Bone marrow (tissue), 2 donors: ENCODE data around the gene KCNMA1.

Source experiments
- DNase-seq, 2 donors: peaks; one replicate each; lab custom pipeline; 2025; lab: John Stamatoyannopoulos, UW

The KCNMA1 gene

DNA sequence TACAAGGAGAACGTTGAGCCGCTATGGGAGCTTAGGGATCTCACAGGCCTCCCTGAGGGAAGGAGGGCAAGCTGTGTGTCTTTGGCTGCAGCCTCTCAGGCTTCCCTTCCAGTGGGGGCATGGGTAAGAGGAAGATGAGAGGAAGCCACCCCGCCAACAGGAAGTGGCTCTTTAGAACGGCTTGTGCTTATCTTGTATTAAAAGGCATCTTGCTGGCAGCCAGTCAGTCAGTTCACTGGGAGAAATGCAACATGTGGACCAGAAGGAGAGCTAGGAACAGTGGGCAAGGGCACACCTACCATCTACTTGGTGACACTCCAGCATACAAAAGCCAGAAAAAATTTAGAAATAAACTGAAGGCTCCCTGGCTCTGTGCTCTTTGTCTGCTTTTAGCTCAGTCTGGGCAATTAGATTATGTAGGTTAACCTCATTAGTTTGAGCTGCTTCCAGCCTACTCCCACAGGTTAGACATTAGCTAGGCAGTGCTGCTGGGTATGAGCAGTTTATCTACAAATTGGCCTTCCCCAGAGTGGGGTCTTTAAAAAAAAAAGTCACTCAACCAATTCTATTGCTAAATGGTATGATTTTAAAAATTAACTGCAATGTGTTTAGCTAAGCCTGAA is 595.9 kb downstream of the KCNMA1 start:
- DNase-seq: peak in 1 of 2 donors; percentile 14

DNA sequence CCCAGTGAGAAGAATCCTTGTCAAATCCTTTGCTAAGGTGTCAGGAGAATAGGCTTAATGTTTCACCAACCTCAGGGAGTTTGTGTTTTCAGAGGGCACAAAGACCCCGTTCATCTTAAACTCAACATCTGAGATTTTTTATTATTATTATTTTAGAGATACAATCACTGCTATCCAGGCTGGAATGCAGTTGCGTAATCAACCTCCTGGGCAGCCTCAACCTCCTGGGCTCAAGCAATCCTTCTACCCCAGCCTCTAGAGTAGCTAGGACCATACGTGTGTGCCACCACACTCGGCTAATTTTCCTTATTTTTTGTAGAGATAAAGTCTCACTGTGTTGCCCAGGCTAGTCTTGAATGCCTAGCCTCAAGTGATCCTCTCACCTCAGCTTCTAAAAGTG is 599.2 kb downstream of the KCNMA1 start:
- no peak for DNase-seq

DNA sequence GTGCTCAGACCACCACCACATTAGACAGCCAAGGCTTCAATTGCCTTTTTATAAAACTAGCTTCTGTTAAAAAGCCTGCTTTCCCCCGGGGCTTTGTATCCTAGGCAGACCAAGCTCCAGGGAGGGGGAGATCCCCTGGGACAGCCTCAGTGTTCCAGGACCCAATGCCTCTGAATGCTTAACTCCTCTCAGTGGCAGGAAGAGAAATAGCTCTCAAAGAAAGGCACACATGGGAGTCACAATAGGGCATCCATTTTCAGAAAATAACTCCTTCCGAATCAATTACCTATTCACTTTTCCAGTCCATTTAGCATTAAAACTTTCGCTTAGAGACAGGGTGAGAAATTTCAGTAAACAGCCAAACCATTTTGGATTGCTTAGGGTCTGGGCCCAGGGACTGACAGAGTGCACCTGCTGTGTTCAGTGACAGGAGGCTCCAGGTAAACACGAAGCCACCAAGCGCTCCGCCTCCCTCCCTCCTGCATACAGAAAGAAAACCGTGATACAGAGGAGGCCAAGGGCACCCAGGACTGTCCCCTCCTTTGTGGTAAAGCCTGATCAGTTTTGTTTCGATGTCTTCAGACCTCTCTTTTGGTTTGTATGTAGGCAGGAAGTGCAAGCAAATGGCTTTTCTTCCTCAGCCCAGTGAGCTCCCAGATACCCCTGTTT is 599.7 kb downstream of the KCNMA1 start:
- no peak for DNase-seq

DNA sequence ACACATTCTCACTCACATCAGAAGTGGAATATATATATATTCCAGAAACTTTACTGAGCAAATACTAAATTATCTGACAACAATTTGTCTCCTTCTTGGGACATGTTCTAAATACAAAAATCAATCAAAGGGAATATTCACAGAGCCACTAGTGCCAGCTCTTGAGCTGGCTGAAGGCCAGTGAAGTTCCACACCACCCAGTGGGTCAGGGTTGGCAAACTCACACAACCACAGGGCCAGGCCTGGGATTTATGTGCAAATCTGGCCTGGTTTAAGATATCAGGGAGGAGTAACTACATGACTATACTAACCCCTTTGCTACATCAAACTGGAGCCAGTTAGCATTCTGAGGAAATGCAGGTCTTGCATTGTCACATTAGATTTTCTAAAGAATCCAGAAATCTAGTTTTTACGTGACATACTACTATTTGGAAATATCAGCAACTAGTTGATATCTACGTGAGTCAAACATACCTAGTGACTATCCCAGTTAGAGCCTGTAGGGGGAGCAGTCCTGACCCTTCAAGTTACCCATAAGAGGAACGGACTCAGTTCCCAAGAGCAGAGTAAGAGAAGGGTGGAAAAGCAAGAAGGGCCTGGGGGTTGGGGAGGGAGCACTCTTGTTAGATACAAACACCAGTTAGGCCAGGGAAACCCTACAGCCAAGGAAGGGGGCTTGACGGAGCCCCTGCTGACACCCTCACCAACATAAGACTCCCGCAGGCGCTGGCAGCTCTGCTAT is 600.4 kb downstream of the KCNMA1 start:
- no peak for DNase-seq

DNA sequence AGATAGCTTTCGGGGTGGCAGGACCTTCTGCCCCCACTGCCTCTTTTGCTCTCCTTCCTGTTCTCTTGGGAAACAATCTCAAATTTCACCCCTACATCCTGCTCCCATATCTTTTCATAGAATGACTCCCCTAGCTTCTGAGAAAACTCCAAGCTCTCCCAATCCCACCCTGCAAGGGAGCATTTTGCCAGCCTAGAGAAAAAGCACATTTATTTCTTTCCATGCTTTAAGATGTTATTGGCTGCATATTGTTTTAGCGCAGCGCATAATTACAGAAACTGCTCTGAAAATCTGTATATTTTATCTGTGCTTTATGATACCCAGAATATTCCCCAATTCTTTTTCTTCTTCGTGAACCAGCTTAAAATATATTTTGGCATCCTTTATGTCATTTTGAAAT is 601.3 kb downstream of the KCNMA1 start:
- no peak for DNase-seq

DNA sequence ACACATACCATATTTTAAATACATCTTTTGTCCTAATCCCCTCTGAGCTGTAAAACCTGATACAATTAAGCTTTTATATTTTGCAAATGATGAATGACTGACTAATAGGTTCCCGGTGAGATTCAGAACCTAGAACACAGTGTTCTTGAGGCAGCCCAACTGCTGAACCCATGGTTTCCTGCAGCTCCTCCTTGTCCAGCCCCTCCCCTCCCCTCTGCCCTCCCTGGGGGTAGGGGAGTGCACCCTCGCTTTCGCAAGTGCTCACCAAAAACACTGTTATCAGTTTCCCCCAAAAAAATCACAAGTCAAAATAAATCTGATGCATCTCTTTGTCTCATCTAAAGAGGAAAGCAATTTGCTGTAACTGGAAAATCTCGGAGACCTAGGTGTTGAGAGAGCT is 602.8 kb downstream of the KCNMA1 start:
- no peak for DNase-seq

DNA sequence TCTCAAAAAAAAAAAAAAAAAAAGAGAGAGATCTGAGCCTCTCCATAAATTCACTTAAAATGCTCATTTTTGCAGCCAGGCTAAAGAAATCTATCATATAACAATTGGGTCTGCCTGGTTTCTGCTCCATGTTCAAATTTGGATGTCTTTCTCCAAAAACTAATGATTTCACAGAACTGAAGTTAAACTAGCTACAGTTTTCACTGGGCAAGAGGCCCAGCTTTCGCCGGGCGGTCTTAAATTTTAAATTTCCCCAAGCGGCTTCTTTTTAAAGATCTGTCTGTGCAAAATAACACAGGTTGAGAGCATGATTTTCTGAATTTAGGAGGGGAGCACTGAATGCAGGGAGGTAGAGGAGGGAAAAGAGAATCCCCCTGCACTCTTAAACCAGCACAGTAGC is 603.4 kb downstream of the KCNMA1 start:
- DNase-seq: no peak

DNA sequence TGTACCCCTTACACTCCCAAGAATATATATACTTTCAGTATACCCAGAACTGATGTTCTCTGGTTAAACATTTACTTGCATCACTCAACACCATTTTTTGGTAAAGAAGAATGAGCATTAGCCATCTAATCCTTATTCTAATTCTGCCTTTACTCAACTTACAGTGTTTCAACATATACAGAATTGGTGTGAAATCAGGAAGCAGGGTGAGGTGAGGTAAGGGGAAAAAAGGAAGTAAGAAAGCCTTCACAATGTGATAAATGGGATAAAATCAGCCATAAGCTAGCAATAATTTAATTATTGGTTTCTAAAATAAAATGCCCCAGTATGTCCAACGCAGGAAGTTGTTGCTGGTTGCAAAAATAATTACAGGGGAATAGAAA is 605.4 kb downstream of the KCNMA1 start:
- no peak for DNase-seq

DNA sequence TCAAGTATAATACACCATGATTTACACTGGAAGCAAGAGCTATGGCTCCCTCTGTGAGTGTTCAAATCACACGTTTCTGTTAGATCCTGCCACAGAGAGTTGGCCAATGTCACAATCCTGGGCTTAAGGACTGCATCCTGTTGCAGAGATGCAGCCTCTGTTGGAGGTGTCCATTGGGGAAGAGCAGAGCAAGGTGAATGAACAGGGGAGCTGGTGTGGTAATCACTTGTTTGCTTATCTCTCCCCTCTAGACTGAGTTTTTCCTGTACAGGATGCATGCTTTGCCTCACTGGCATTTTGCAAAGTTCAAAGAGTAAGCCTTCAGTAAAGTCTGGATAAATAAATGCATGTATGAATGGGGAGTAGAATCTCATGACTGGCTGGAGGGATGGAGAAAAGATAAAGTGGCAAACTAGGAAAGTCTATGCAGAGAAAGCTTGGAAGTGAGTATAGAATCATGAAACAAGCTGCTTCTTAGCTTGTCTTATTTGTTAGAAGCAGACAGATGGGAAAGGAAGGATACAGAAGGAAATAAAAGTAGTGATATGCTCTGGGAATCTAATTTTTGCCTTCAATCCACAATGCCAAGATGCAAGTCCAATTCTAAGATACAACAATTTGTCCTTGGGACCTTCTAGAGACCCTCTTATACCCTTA is 605.9 kb downstream of the KCNMA1 start:
- no peak for DNase-seq

DNA sequence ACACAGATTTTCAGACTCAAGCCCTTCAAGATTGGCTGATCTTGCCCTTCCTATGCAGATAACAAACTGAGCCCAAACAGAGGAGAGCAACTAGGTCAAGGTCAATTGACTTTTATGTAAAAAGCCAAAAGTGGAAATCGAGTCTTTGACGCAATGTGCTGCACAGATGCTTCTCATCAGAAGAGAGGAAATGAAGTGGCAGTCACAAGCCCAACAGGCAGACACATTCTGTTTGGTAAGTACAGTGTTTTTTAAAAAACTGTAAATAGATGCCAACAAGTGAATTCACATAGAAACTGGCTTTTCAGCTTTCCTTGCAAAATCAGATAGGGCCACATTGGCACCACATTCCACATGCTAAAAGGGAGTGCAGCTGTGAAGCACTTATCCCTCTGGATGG is 606.6 kb downstream of the KCNMA1 start:
- DNase-seq: no peak

DNA sequence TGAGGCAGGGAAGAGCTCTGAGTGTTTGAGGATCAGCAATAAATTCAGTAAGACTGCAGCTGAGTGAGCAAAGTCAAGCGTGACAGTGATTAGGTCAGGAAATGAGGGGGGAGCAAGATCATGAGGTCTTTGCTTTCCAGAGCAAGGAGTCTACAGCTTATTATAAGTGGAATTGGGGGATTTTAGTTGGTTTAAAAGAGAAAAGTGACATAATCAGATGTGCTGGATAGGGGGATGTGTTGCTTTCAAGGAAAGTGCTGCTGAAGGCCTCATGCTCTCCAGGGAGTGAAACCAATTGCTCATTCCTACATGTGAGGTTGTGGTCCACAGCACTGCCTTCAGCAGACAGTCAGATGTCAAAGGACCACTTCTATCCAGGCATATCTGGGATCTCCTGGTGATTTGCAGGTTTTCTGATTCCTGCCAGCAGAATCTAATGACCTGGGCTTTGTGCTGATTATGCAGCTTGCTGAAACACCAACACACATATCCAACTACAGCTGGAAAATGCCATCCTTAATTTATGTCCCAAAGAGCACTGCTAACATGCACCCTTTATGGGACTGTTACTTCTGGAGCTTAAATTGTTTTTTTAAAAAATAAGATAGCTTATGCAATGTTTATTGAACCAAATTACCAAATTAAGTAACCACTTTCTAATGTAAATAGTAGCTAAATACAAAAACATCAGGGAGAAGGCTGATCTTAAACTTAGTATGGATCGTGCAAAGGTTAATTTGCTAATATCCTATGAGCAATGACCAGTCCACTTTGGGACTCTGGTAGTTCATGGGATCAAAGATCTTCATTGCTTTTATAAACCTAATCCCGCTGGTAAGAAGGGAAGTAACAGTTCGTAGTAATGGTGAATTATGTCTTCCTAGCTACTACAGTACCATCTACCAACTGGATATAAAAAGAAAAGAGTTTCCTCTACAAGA is 607.6 kb downstream of the KCNMA1 start:
- no peak for DNase-seq

DNA sequence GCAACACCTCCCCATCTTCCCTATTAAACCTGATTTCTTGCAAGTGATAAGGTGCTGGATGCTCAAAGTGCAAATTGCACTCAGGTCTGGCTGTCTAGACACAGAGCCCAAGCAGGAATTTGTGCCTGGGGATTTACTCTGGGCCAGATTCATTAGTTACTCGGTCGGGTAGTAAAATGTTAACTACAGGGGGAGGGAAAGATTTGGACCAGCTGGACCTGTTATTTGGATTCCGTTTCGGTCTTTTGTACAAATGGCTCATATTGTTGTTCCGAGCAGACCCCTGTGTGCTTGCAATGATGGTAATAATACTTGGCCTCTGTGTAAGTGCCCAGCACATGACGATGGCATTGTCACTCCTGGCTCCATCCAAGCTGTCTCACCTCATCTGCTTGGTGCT is 609.6 kb downstream of the KCNMA1 start:
- no peak for DNase-seq

DNA sequence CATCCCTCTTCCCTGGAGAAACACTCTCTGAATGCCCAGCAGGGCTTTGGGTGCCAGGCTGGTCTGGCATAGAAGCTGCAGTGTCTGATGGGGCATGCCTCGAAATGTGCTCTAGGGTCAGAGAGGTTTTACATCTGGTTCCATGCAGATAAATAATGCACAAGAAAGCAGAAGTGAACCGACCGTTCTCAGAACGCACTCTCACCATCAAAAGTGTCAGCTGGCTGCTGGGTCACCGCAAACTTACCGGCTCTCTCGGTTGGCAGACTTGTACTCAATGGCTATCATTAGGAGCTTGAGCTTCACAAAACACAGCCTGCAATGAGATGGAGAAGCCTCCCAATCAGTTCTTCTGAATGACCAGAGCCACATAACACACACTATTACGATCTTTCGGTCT is 610.0 kb downstream of the KCNMA1 start:
- no peak for DNase-seq

DNA sequence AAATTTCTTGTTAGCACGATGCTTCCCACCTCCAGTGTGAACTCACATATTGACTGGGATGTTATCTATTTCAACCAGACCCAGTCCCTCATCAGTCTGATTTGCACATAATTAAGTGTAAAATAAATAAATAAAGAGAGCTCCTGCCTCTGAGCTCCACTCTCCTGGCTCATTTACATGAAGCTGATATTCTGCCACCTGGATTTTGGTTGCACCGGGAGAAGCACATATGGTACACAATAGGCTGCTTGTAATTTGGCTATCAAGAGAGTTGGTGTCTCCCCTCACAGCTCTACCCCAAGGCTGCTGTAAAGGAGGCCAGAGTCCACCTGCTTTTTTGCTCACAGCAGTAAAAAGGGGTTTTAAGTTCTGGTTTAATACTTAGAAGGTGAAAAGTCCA is 610.5 kb downstream of the KCNMA1 start:
- no peak for DNase-seq

DNA sequence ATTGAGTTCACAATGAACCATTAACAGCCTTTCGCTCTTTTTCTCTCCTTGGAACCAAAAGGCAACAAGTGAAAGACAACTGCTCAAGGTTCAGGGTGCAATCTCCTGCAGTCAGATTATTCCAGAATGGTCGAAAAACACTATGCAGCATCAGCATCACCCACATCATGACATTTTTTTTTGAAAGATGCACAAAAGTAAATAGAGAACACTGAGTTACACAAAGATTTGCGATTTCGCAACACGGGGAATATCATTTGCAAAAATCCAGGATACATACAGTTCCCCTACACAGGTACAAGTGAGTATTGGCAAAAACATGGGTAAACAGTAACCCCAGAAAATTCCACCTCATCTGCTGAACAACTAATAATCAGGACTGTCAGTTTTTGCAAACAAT is 611.5 kb downstream of the KCNMA1 start:
- DNase-seq: no peak

DNA sequence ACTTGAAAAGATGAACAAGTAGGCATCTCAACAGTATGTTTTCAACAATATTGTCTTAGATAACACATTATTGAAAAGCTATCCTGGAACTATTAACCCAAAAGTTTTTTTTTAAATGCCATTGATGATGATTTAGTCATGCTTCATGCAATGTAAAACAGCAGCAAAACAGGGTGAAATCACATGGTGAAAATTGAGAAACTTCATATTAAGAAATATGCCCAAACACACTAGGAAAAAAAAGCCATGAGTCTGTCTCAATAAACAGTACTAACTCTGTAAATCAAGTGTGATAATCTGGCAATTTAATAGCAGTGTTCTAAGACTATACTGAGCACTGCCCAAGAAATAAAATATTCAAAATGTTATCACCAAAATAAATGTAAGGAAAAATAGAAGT is 613.1 kb downstream of the KCNMA1 start:
- DNase-seq: no peak

DNA sequence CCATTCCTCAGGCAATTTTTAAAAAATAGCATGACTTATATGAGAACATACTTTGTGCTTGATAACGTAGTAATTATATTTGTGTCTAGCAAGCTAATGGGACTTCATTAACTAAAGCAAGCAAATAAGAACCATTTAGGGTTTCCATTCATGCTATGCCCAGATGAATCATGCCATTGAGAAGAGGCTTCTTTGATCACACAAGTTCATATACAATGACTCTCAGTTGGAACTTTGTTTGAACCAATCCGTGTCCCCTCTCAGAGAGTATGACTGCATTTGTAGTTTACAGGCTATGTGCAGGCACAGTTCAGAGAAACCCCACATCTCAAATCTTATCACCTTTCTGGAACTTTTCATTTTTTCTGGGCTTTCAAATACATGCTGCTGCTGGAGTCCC is 614.2 kb downstream of the KCNMA1 start:
- DNase-seq: no peak

DNA sequence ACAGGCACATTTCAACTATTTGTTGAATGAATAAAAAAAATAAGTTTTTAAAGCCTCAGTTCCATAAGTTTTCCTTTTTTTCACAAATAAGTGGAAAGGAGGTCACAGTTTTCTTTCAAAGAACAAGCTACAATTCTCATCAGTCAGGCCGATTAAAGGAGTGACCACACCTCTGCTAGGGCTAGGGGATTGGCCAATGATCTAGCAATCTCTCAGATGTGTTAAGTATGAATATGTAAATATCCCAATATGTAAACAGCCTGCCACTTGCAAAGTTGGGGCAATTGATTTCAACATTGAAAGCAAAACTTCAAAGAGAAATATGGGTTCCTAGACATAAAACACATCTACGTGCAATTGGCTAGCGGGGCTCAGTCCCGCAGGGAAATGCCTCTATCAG is 614.9 kb downstream of the KCNMA1 start:
- DNase-seq: no peak

DNA sequence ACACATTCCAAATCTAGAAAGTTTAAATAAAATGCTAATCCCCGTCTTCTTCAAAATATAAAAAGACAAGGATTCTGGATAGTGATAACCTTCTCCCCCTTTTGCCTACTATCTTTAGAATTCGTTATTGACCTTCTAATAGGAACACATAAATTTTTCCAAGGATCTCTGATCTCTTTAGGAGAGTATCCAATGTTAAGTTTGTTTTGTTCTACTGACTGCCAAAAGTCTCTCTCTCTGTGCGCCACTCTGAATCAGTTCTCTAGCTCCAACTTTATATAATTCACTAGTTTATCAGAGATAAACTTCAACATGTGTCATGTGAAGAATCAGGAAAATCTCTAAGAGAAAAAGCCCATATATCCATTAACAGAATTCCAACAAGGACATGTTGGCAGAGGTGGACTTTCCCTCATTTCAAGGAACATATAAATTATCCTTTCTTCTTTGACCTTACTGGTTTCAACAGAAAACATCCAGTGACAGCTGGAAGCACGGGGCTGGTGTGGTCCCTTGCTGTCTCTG is 615.6 kb downstream of the KCNMA1 start:
- no peak for DNase-seq

DNA sequence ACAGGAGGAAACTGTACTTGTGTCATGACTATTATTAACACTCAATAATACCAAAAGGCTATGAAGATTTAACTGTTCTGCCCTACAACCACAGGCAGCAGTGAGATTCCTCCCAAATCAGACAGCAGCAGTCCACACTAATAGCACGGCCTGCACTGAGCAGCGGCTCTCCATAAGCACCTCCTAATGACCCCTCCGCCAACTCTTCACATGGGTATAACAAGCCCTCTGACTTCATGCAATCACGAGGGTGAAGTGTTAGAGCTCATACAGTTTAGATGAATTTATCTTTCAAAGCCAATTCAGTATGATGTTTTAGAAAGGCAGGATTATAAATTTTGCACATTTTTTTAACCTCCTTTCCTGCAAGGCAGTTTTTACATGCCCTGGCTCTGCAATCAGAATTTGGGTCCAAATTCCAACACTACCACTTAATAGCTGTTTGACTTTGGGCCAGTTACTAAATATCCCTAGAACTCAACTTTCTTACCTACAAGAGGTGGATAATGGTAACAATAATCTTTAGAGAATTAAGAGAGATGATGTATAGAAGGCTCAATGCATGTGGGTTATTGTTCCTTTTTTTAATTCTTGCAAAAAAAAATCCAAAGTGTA is 617.1 kb downstream of the KCNMA1 start:
- no peak for DNase-seq

DNA sequence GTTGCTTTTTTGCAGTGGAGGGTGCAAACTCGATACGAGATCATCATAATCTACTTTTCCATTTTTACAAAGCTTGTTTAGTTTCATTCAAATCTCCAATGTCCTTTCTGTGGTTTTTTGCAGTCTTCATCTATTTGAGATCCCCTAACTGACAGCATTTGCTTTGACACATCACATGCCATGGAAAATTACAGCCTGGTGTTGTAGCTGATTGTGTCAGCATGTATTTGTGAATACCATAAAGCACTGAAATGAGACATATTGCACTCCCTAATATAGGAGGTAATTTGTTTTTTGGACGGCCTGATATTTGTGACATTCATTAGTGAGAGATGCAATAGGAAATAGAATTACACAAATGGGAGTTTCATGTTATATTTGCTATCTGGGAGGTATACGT is 620.8 kb downstream of the KCNMA1 start:
- DNase-seq: no peak
